MM.1S (cell line): ENCODE results near the gene CELF2.

ENCODE experiments used
- EZH2phosphoT487 ChIP-seq: fragments of 300-600 bp; sonication (generic); IDR thresholded peaks from 2 replicates; pipeline ENCODE4 v1.6.1; 2018; ENCODE audit warnings: antibody characterized with exemption, low read length
- TF ChIP-seq, protein P1 (sequence below): fragments of 300-600 bp; sonication (generic); IDR thresholded peaks from 2 replicates; pipeline ENCODE4 v1.5.1; 2016; ENCODE audit warnings: antibody characterized with exemption, low read length, mixed read lengths

DNA sequence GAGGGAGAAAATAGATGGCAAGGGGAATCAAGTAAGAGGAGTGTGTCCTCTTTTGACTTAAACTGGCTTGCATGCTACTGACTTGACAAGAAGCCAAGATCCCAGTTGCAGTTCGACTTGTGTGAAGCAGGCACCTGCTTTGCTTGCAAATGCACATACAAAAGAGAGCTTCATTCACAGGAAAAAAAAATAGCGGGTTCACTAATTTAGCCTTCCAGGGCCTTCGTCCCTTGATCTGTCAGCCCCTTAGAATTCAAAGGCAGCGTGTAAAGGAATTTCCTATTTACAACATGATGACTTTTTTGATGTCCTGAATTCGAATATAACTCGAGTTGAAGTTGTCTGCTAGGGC is 192.1 kb downstream of the CELF2 start:
- no peak for TF ChIP-seq EZH2phosphoT487
- TF ChIP-seq, protein P1, sequence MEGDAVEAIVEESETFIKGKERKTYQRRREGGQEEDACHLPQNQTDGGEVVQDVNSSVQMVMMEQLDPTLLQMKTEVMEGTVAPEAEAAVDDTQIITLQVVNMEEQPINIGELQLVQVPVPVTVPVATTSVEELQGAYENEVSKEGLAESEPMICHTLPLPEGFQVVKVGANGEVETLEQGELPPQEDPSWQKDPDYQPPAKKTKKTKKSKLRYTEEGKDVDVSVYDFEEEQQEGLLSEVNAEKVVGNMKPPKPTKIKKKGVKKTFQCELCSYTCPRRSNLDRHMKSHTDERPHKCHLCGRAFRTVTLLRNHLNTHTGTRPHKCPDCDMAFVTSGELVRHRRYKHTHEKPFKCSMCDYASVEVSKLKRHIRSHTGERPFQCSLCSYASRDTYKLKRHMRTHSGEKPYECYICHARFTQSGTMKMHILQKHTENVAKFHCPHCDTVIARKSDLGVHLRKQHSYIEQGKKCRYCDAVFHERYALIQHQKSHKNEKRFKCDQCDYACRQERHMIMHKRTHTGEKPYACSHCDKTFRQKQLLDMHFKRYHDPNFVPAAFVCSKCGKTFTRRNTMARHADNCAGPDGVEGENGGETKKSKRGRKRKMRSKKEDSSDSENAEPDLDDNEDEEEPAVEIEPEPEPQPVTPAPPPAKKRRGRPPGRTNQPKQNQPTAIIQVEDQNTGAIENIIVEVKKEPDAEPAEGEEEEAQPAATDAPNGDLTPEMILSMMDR, result no peak
